GM12864 (cell line): ENCODE data around the gene GUK1.
"Not testable (repeated sequence)": the region's sequence is repeated elsewhere in the genome, so short reads cannot be mapped to it uniquely, and the experiment has no call there.

ENCODE experiments used
- DNase-seq: peaks from one replicate; pipeline ENCODE4 v3.0.0-alpha.2; 2011; ENCODE audit warnings: low read depth
- H3K4me3 ChIP-seq: 2 replicates; pipeline ENCODE4 v1.5.1; 2011; ENCODE audit warnings: mild to moderate bottlenecking, low read depth, low read length, control low read depth
- TF ChIP-seq, protein P1 (sequence below): IDR thresholded peaks from 2 replicates; pipeline ENCODE4 v1.5.1; 2011; ENCODE audit warnings: low read depth, mild to moderate bottlenecking, moderate library complexity, low read length, control low read depth, inconsistent platforms; ENCODE audit errors: missing control alignments

Gene GUK1

DNA sequence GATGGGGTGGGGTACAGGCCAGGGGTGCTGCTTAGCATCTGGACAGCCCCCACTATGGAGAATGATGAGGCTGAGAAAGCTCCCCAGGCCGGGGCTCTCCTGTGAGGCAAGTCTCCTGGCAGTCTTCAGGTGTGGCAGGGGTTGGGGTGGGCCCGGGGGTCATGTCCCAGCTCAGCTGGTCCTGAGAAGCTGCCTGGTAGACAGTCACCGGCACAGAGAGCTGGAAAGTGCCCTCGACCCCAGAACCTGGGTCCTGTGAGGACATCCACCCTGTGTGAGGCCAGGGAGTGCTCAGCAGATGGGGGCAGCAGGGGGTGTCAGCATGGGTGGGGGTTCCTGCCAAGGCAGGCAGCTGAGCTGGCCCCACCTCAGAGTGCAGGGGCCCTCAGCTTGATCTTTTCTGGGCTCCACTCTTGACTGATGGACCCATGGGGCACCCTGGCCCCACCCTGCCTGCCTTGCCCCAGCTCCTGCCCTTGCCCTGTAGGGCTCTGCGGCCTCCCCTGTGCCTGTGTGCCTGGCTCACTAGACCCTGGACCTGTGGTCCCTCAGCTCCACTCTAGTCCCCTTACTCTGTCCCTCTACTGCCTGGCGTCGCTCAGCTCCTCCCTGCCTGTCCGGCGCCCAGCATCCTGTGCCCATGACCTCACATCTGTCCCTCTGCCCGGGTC, 31.3 kb downstream of the GUK1 start:
- no peak for DNase-seq
- TF ChIP-seq, protein P1, sequence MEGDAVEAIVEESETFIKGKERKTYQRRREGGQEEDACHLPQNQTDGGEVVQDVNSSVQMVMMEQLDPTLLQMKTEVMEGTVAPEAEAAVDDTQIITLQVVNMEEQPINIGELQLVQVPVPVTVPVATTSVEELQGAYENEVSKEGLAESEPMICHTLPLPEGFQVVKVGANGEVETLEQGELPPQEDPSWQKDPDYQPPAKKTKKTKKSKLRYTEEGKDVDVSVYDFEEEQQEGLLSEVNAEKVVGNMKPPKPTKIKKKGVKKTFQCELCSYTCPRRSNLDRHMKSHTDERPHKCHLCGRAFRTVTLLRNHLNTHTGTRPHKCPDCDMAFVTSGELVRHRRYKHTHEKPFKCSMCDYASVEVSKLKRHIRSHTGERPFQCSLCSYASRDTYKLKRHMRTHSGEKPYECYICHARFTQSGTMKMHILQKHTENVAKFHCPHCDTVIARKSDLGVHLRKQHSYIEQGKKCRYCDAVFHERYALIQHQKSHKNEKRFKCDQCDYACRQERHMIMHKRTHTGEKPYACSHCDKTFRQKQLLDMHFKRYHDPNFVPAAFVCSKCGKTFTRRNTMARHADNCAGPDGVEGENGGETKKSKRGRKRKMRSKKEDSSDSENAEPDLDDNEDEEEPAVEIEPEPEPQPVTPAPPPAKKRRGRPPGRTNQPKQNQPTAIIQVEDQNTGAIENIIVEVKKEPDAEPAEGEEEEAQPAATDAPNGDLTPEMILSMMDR: no peak
- H3K4me3 ChIP-seq: no peak overlapping the region

DNA sequence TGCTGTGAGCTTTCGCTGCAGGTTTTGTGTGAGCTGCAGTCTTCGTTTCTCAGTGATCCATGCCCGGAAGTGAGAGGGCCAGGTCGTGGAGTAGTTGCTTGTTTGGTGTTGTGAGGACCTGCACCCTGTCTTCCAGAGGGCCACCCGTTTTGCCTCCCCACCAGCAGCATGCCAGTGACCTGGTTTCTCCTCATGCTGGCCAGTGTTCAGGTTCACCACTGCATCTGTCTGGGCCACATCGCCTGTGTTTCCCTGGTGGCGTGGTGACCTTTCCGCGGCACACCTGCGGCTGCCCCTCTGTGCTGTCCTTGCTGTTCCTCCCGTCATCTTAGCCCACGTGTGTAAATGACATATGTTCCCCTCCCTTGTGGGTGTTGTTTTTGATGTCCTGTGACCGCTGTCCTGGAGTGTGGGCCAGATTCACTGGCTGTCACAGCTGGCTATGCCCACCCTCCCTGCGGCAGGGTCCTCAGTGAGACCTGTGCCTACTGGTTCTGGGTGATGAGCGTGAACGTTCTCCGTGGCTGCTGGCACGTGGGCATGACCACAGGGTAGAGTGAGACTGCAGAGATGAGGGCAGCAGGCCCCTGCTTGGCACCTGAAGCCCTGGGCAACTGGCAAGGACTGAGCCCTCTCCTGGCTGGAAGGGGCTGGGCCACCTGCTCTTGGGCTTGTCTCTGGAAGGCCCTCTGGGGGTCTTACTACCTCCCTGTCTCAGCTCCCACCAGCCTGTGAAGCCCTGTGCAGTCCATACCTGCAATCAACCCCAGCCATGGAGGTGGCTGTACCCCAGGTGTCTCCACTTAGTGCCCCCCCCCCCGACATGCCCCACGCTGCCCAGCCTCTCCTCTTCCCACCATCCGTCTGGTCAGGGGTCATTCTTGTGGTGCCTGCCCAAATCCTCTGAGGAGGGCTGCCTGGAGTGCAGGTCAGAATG, 32.8 kb downstream of the GUK1 start:
- TF ChIP-seq, protein P1: no peak
- no peak overlapping the region for H3K4me3 ChIP-seq
- no peak for DNase-seq

DNA sequence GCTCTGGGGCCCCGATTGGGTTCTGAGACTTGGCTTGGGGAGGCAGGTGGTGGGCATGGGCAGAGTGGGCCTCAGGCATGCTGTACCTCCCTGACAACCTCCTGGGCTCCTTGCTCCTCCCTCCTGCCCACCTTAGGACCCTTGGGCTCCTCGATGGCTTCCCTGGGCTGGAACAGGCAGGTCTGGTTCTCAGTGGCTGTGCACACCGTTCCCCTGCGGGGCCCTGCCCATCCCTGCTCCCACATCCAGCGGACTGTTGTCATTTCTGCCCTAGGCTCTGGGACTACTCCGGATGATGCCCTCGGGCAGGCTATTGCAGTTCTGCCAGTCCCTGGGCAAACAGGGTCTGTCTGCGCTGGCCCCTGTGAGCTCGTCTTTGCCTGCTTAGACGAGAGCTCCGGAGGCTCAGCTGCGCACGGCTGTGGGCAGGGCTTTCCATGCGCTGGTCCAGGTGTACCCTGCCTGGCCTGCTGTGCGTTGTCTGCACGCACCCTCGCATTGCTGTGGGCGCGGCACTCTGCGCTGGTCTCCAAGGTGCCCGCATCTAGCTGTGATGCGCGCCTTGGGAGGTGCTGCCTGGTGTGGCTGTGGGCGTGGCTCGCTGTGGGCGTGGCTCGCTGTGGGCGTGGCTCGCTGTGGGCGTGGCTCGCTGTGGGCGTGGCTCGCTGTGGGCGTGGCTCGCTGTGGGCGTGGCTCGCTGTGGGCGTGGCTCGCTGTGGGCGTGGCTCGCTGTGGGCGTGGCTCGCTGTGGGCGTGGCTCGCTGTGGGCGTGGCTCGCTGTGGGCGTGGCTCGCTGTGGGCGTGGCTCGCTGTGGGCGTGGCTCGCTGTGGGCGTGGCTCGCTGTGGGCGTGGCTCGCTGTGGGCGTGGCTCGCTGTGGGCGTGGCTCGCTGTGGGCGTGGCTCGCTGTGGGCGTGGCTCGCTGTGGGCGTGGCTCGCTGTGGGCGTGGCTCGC, 33.7 kb downstream of the GUK1 start:
- DNase-seq, H3K4me3 ChIP-seq: not testable (repeated sequence)

DNA sequence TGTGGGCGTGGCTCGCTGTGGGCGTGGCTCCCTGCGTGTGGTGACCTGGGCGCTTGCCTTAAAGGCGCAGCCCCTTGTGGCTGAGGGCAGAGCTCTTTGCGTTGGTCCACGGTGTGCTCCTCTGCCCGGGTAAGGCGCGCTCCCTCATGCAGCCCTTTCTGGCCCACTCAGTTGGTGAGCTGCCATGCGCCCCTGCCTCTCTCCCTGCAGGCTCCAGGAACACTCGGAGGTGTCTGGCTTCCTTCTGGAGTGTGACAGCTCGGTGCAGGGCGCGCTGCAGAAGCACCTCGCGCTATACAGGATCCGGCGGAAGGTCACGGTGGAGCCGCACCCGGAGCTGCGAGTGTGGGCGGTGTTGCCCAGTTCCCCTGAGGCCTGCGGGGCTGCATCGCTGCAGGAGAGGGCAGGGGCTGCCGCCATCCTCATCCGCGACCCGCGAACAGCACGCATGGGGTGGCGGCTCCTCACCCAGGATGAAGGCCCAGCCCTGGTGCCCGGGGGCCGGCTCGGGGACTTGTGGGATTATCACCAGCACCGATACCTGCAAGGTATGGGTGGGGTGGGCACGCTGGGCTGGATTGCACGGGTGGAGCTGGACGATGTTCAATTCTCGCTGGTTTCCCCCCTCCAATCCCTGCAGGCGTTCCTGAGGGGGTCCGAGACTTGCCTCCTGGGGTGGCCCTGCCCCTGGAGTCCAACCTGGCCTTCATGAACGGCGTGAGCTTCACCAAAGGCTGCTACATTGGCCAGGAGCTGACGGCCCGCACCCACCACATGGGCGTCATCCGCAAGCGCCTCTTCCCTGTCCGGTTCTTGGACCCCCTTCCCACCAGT, 34.6 kb downstream of the GUK1 start:
- no peak overlapping the region for H3K4me3 ChIP-seq
- no peak for DNase-seq
- TF ChIP-seq, protein P1: no peak

DNA sequence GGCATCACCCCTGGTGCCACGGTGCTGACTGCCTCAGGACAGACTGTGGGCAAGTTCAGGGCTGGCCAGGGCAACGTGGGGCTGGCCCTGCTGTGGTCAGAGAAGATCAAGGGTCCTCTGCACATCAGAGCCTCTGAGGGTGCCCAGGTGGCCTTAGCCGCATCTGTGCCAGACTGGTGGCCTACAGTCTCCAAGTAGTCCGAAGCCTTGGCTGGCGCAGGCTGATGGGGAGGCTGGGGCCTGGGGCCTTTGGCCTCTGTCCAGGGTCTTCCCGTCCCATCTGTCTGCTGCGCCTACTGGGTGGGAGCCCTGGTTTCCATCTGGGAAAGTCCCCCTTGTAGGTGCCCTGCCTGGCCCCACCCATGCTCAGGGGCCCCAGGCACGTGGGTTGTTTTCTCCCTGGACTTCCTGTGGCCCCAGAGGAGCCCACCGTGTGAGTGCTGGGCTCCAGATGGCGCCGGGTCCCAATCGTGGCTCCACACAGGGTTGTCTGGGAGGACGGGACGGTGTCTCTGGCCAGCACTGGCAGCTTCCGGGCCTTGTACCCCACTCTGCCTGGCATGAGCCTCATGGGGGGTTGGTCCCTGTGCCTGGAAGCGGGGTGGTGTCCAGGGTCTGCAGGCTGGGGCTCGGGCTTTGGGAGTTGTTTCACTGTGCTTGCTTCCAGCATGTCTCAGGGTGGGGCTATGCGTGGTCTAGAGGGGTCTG, 35.4 kb downstream of the GUK1 start:
- TF ChIP-seq, protein P1: no peak
- H3K4me3 ChIP-seq: no peak overlapping the region
- no peak for DNase-seq

DNA sequence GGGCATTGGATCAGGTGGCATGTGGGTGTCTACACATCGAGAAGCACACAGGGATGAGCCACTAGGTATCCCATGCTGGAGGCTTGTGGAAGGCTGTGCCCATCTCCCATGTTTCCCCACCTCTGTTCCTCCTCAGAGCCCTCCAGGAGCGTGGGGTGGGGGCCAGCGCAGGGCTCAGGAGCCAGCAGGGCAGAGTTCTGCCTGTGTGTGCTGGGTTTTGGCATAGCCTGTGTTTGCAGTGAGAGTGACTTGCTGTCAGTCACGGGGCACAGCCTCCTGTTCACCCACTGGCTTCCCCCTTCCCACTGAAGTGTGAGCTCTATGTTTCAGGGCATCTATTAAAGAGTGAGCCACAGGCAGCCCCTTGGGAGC, 35.9 kb downstream of the GUK1 start:
- TF ChIP-seq, protein P1: no peak
- DNase-seq: no peak
- H3K4me3 ChIP-seq: no peak overlapping the region
